Suprapubic skin (tissue), 4 donors: ENCODE results near the gene SLC36A3.

Experiments
- POLR2A ChIP-seq, 2 donors: fragments of 450-650 bp; IDR thresholded peaks; one replicate each; pipeline ENCODE4 v1.6.1; 2017; ENCODE audit warnings: antibody characterized with exemption in 2 of 2, mild to moderate bottlenecking in 2 of 2, moderate library complexity in 2 of 2
- POLR2AphosphoS5 ChIP-seq, 3 donors: sonication (generic); formaldehyde crosslinking; IDR thresholded peaks; one replicate each; pipeline ENCODE4 v1.6.1; 2017; ENCODE audit warnings: antibody characterized with exemption in 3 of 3
- TF ChIP-seq, protein P1 (sequence below), 2 donors: fragments of 200-600 bp in 1 of 2; fragments of 450-650 bp in 1 of 2; sonication (generic) in 1 of 2; IDR thresholded peaks; one replicate each; pipeline ENCODE4 v1.5.1; 2016 to 2019; ENCODE audit warnings: antibody characterized with exemption in 2 of 2, mild to moderate bottlenecking in 1 of 2, moderate library complexity in 1 of 2

DNA sequence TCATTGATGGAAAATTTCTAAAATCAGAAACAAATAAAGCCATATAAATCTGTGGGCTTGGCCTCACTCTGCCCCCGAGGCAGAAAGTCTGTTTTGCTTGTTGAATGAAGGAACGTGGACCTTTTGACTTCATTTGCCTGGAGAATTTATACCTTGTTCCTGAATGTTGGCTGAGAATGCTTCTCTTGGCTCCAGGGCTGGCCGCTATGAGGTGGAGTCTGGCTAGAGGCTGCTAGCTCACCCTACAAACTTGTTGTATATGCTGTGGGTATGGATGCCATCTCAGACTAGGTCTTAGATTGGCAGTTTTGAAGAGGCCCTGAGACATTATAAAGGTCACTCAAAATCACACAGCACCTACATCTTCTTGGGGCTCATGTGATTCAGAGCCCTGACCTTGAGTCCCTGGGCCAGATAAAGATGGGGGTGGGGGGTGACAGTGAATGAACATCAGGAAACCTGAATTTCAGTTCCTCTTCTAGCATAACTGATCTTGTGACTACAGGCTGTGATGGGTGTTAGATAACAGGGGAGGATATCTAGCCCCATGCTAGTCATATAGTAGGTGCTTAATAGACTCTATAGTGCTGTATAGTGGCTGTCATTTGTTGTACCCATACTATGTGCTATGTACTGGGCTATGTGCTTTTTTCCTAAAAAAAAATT, 47.8 kb downstream of the SLC36A3 start:
- TF ChIP-seq, protein P1, sequence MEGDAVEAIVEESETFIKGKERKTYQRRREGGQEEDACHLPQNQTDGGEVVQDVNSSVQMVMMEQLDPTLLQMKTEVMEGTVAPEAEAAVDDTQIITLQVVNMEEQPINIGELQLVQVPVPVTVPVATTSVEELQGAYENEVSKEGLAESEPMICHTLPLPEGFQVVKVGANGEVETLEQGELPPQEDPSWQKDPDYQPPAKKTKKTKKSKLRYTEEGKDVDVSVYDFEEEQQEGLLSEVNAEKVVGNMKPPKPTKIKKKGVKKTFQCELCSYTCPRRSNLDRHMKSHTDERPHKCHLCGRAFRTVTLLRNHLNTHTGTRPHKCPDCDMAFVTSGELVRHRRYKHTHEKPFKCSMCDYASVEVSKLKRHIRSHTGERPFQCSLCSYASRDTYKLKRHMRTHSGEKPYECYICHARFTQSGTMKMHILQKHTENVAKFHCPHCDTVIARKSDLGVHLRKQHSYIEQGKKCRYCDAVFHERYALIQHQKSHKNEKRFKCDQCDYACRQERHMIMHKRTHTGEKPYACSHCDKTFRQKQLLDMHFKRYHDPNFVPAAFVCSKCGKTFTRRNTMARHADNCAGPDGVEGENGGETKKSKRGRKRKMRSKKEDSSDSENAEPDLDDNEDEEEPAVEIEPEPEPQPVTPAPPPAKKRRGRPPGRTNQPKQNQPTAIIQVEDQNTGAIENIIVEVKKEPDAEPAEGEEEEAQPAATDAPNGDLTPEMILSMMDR (IDR thresholded peaks at IDR 0.05), result no peak
- no peak for TF ChIP-seq POLR2AphosphoS5 (IDR thresholded peaks at IDR 0.05)
- TF ChIP-seq POLR2A (IDR thresholded peaks at IDR 0.05), result no peak
